SK-N-SH (cell line): ENCODE data around the gene CCNY. TPM values are rescaled to one million over a fixed set of nuclear protein-coding genes. Genes with fewer than 3 reads are reported as not detected.

Experiments used
- CTCF ChIA-PET: fragments of 300-600, 350-600 bp; formaldehyde crosslinking; extraction: SDS; loops from one replicate; lab custom pipeline; 2021; lab: Yijun Ruan, JAX
- POLR2A ChIA-PET: fragments of 350-600 bp; sonication (Branson Sonifier 250); formaldehyde crosslinking; extraction: SDS; loops from one replicate; lab custom pipeline; 2020; ENCODE audit warnings: antibody characterized with exemption, inconsistent platforms; lab: Yijun Ruan, JAX
- DNase-seq: peaks from one replicate; pipeline ENCODE4 v3.0.0; 2012
- H2AFZ ChIP-seq: fragments of 200-600 bp; sonication (generic); 2 replicates; pipeline ENCODE4 v1.8.1; 2016; ENCODE audit warnings: antibody characterized with exemption, mild to moderate bottlenecking, low read depth
- H3F3A ChIP-seq: fragments of 200-600 bp; sonication (generic); replicated peaks from 2 replicates; pipeline ENCODE3; 2016; ENCODE audit warnings: antibody characterized with exemption, mild to moderate bottlenecking; ENCODE audit not compliant: insufficient read depth
- H3K27ac ChIP-seq, 2 experiments: fragments of 200-500 bp in 1 of 2; fragments of 200-600 bp in 1 of 2; sonication (Bioruptor generic) in 1 of 2; sonication (generic), shearing (Covaris generic) in 1 of 2; 2 replicates each; pipeline versions ENCODE4 v1.5.1 to v1.6.1; 2014 to 2016; ENCODE audit warnings: low read depth in 2 of 2, inconsistent platforms in 1 of 2, low read length in 1 of 2, mild to moderate bottlenecking in 1 of 2, mixed read lengths in 1 of 2
- H3K27me3 ChIP-seq: fragments of 200-600 bp; sonication (generic), shearing (Covaris generic); 2 replicates; pipeline ENCODE4 v1.6.1; 2016; ENCODE audit warnings: mixed run types; ENCODE audit not compliant: insufficient read depth
- H3K36me3 ChIP-seq, 2 experiments: fragments of 200-500 bp in 1 of 2; fragments of 200-600 bp in 1 of 2; sonication (Bioruptor generic) in 1 of 2; sonication (generic) in 1 of 2; replicated peaks in 1 of 2; 2 replicates each; pipeline versions ENCODE3 to v1.5.1; 2014 to 2016; ENCODE audit warnings: low read length in 1 of 2, mild to moderate bottlenecking in 1 of 2; ENCODE audit not compliant: insufficient read depth in 2 of 2, control insufficient read depth in 1 of 2
- H3K4me1 ChIP-seq, 2 experiments: fragments of 200-500 bp in 1 of 2; fragments of 200-600 bp in 1 of 2; sonication (Bioruptor generic) in 1 of 2; sonication (generic), shearing (Covaris generic) in 1 of 2; 2 replicates each; pipeline versions ENCODE4 v1.5.1 to v1.6.1; 2014 to 2016; ENCODE audit warnings: low read depth in 1 of 2, low read length in 1 of 2, mixed run types in 1 of 2; ENCODE audit not compliant: insufficient read depth in 2 of 2, control insufficient read depth in 1 of 2
- H3K4me2 ChIP-seq: fragments of 200-600 bp; sonication (generic), shearing (Covaris generic); 2 replicates; pipeline ENCODE4 v1.6.1; 2017; ENCODE audit warnings: mixed run types
- H3K4me3 ChIP-seq, 2 experiments: fragments of 200-500 bp in 1 of 2; fragments of 200-600 bp in 1 of 2; sonication (Bioruptor generic) in 1 of 2; sonication (generic), shearing (Covaris generic) in 1 of 2; 2 replicates each; pipeline versions ENCODE4 v1.5.1 to v1.8.1; 2014 to 2016; ENCODE audit warnings: low read depth in 2 of 2, inconsistent platforms in 1 of 2, low read length in 1 of 2, mild to moderate bottlenecking in 1 of 2, mixed read lengths in 1 of 2, moderate library complexity in 1 of 2
- H3K79me2 ChIP-seq: fragments of 200-600 bp; sonication (generic); 2 replicates; pipeline ENCODE4 v1.8.1; 2017; ENCODE audit warnings: mild to moderate bottlenecking; ENCODE audit not compliant: insufficient read depth
- H3K9ac ChIP-seq: fragments of 200-600 bp; sonication (generic); 2 replicates; pipeline ENCODE4 v1.6.1; 2017; ENCODE audit warnings: mixed run types
- H3K9me2 ChIP-seq: fragments of 200-600 bp; sonication (generic); 2 replicates; pipeline ENCODE4 v1.6.1; 2017; ENCODE audit warnings: mixed run types
- H3K9me3 ChIP-seq: fragments of 200-600 bp; sonication (generic); 2 replicates; pipeline ENCODE4 v1.6.1; 2017; ENCODE audit warnings: mixed run types, mild to moderate bottlenecking, moderate library complexity
- H4K20me1 ChIP-seq: fragments of 200-600 bp; sonication (generic); 2 replicates; pipeline ENCODE4 v1.6.1; 2017; ENCODE audit warnings: mild to moderate bottlenecking, mixed run types; ENCODE audit not compliant: insufficient read depth
- FOSL2 ChIP-seq: IDR thresholded peaks from 2 replicates; pipeline ENCODE4 v1.4.0; 2012; ENCODE audit warnings: low read depth, mild to moderate bottlenecking, moderate library complexity, borderline replicate concordance
- FOXM1 ChIP-seq: IDR thresholded peaks from 2 replicates; pipeline ENCODE4 v1.4.0; 2012; ENCODE audit warnings: low read depth, mild to moderate bottlenecking
- GABPA ChIP-seq: IDR thresholded peaks from 2 replicates; pipeline ENCODE4 v1.4.0; 2012; ENCODE audit warnings: low read depth, mild to moderate bottlenecking
- GATA2 ChIP-seq: sonication (generic); formaldehyde crosslinking; IDR thresholded peaks from 2 replicates; pipeline ENCODE4 v1.5.0; 2020; ENCODE audit warnings: mild to moderate bottlenecking, missing genetic modification reagents
- JUND ChIP-seq: IDR thresholded peaks from 2 replicates; pipeline ENCODE4 v1.4.0; 2012
- MXI1 ChIP-seq: IDR thresholded peaks from 2 replicates; pipeline ENCODE4 v1.6.1; 2012; ENCODE audit warnings: mild to moderate bottlenecking, low read depth, low read length, improper control_type of control experiment
- NFIC ChIP-seq: IDR thresholded peaks from 2 replicates; pipeline ENCODE4 v1.4.0; 2012; ENCODE audit warnings: borderline replicate concordance
- NRF1 ChIP-seq: IDR thresholded peaks from 2 replicates; pipeline ENCODE4 v1.6.1; 2012; ENCODE audit warnings: low read depth, mild to moderate bottlenecking, low read length
- POLR2AphosphoS5 ChIP-seq: IDR thresholded peaks from 2 replicates; pipeline ENCODE4 v1.6.1; 2012; ENCODE audit warnings: low read depth, low read length
- RXRA ChIP-seq: IDR thresholded peaks from 2 replicates; pipeline ENCODE4 v1.4.0; 2012; ENCODE audit warnings: low read depth, mild to moderate bottlenecking, borderline replicate concordance
- SIN3A ChIP-seq: IDR thresholded peaks from 2 replicates; pipeline ENCODE4 v1.6.1; 2012; ENCODE audit warnings: low read depth, mild to moderate bottlenecking, low read length, moderate library complexity, borderline replicate concordance
- SMC3 ChIP-seq: IDR thresholded peaks from 2 replicates; pipeline ENCODE4 v1.6.1; 2012; ENCODE audit warnings: low read depth, low read length, improper control_type of control experiment
- TCF12 ChIP-seq: IDR thresholded peaks from 2 replicates; pipeline ENCODE4 v1.4.0; 2012
- TEAD4 ChIP-seq: IDR thresholded peaks from 2 replicates; pipeline ENCODE4 v1.4.0; 2012; ENCODE audit warnings: mild to moderate bottlenecking, borderline replicate concordance; ENCODE audit not compliant: insufficient read depth
- YY1 ChIP-seq: IDR thresholded peaks from 2 replicates; pipeline ENCODE4 v1.4.0; 2012; ENCODE audit warnings: low read depth, mild to moderate bottlenecking
- WGBS: methylation state at CpG from one replicate; pipeline ENCODE4 v1.1.6; 2017; ENCODE audit warnings: low lambda C conversion rate; 5-methylcytosine and 5-hydroxymethylcytosine counted together
- polyA plus RNA-seq, 3 experiments: library from polyadenylated mRNA; depleted of rRNA; stranded (reverse); fragments of >200 nt; gene quantifications; 2 replicates each; pipeline ENCODE4 v1.2.3, GENCODE V29; 2012
- TF ChIP-seq, protein P1 (sequence below): fragments of 200-600 bp; sonication (generic); IDR thresholded peaks from 2 replicates; pipeline ENCODE4 v1.6.1; 2017; ENCODE audit warnings: antibody characterized with exemption, mild to moderate bottlenecking, moderate library complexity
- TF ChIP-seq, protein P2 (sequence below): IDR thresholded peaks from 2 replicates; pipeline ENCODE4 v1.6.1; 2012; ENCODE audit warnings: mild to moderate bottlenecking, low read depth, low read length, moderate library complexity
- TF ChIP-seq, protein P3 (sequence below): IDR thresholded peaks from 2 replicates; pipeline ENCODE4; 2012
- TF ChIP-seq, protein P4 (sequence below): IDR thresholded peaks from 2 replicates; pipeline ENCODE4 v1.4.0; 2012; ENCODE audit warnings: low read depth, borderline replicate concordance
- TF ChIP-seq, protein P5 (sequence below): fragments of 150-350 bp; IDR thresholded peaks from 2 replicates; pipeline ENCODE4 v1.6.1; 2016; ENCODE audit warnings: mild to moderate bottlenecking, low read depth, low read length

Gene CCNY
- polyA plus RNA-seq, 1 of the 3 experiments (the other 2 are of a cell fraction) = 29.4 TPM

DNA sequence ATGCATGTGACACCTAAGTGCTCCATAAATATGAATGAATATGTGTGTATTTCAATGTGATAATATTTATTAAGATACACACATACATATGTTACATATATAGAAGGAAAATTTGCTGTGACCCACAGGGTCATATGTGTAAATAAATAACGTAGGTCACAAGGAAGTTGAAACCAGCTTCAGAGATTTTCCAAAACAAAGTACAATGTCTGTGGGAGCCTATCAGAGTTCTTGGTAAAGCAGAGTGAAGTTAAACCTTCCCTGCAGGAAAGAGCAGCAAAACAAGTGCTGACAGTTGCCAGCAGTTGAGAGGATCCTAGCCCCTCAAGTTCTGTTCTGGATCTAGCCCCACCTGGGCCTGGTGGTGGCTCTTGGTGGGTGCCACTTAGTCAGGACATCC lies 91.2 kb downstream of the CCNY start:
- WGBS = 100% methylated on average over 1 of the region's 1 CpG
- CTCF ChIA-PET = interaction anchor here (0.6 to 1.0 kb wide), 3 partner anchors 14 to 140 kb away, joined by 3 read pairs; no protein-coding TSS in a partner anchor

More for the DNA sequence above, 91.2 kb downstream of the CCNY start:
- TF ChIP-seq GABPA (no peak), POLR2AphosphoS5 (no peak), TCF12 (no peak), JUND (no peak), SMC3 (no peak), GATA2 (CRISPR knock-in tag) (no peak), FOXM1 (no peak), SIN3A (no peak), NFIC (no peak), RXRA (no peak), FOSL2 (no peak), TEAD4 (no peak), YY1 (no peak), NRF1 (no peak), MXI1 (no peak)
- TF ChIP-seq, protein P1, sequence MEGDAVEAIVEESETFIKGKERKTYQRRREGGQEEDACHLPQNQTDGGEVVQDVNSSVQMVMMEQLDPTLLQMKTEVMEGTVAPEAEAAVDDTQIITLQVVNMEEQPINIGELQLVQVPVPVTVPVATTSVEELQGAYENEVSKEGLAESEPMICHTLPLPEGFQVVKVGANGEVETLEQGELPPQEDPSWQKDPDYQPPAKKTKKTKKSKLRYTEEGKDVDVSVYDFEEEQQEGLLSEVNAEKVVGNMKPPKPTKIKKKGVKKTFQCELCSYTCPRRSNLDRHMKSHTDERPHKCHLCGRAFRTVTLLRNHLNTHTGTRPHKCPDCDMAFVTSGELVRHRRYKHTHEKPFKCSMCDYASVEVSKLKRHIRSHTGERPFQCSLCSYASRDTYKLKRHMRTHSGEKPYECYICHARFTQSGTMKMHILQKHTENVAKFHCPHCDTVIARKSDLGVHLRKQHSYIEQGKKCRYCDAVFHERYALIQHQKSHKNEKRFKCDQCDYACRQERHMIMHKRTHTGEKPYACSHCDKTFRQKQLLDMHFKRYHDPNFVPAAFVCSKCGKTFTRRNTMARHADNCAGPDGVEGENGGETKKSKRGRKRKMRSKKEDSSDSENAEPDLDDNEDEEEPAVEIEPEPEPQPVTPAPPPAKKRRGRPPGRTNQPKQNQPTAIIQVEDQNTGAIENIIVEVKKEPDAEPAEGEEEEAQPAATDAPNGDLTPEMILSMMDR = no peak
- TF ChIP-seq, protein P2, sequence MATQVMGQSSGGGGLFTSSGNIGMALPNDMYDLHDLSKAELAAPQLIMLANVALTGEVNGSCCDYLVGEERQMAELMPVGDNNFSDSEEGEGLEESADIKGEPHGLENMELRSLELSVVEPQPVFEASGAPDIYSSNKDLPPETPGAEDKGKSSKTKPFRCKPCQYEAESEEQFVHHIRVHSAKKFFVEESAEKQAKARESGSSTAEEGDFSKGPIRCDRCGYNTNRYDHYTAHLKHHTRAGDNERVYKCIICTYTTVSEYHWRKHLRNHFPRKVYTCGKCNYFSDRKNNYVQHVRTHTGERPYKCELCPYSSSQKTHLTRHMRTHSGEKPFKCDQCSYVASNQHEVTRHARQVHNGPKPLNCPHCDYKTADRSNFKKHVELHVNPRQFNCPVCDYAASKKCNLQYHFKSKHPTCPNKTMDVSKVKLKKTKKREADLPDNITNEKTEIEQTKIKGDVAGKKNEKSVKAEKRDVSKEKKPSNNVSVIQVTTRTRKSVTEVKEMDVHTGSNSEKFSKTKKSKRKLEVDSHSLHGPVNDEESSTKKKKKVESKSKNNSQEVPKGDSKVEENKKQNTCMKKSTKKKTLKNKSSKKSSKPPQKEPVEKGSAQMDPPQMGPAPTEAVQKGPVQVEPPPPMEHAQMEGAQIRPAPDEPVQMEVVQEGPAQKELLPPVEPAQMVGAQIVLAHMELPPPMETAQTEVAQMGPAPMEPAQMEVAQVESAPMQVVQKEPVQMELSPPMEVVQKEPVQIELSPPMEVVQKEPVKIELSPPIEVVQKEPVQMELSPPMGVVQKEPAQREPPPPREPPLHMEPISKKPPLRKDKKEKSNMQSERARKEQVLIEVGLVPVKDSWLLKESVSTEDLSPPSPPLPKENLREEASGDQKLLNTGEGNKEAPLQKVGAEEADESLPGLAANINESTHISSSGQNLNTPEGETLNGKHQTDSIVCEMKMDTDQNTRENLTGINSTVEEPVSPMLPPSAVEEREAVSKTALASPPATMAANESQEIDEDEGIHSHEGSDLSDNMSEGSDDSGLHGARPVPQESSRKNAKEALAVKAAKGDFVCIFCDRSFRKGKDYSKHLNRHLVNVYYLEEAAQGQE = no peak
- TF ChIP-seq, protein P3, sequence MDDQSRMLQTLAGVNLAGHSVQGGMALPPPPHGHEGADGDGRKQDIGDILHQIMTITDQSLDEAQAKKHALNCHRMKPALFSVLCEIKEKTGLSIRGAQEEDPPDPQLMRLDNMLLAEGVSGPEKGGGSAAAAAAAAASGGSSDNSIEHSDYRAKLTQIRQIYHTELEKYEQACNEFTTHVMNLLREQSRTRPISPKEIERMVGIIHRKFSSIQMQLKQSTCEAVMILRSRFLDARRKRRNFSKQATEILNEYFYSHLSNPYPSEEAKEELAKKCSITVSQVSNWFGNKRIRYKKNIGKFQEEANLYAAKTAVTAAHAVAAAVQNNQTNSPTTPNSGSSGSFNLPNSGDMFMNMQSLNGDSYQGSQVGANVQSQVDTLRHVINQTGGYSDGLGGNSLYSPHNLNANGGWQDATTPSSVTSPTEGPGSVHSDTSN = no peak
- TF ChIP-seq, protein P4, sequence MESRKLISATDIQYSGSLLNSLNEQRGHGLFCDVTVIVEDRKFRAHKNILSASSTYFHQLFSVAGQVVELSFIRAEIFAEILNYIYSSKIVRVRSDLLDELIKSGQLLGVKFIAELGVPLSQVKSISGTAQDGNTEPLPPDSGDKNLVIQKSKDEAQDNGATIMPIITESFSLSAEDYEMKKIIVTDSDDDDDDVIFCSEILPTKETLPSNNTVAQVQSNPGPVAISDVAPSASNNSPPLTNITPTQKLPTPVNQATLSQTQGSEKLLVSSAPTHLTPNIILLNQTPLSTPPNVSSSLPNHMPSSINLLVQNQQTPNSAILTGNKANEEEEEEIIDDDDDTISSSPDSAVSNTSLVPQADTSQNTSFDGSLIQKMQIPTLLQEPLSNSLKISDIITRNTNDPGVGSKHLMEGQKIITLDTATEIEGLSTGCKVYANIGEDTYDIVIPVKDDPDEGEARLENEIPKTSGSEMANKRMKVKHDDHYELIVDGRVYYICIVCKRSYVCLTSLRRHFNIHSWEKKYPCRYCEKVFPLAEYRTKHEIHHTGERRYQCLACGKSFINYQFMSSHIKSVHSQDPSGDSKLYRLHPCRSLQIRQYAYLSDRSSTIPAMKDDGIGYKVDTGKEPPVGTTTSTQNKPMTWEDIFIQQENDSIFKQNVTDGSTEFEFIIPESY = no peak
- TF ChIP-seq, protein P5, sequence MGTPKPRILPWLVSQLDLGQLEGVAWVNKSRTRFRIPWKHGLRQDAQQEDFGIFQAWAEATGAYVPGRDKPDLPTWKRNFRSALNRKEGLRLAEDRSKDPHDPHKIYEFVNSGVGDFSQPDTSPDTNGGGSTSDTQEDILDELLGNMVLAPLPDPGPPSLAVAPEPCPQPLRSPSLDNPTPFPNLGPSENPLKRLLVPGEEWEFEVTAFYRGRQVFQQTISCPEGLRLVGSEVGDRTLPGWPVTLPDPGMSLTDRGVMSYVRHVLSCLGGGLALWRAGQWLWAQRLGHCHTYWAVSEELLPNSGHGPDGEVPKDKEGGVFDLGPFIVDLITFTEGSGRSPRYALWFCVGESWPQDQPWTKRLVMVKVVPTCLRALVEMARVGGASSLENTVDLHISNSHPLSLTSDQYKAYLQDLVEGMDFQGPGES = no peak
- TF ChIP-seq, all 33 proteins: peak for 0
- POLR2A ChIA-PET = no interaction called here
- no peak overlapping the region for H2AFZ ChIP-seq
- H3K36me3 ChIP-seq = no peaks in the 10 kb centered on the region
- H3K9me2 ChIP-seq = no peaks in the 10 kb centered on the region
- H3K9me3 ChIP-seq = no peaks in the 10 kb centered on the region
- H3K4me3 ChIP-seq = no peak overlapping the region
- H3F3A ChIP-seq = peaks cover 7% of the 10 kb centered on the region
- H3K27me3 ChIP-seq = no peaks in the 10 kb centered on the region
- H3K27ac ChIP-seq = no peak overlapping the region
- H3K79me2 ChIP-seq = peaks cover 95% of the 10 kb centered on the region
- H4K20me1 ChIP-seq = peaks cover 33% of the 10 kb centered on the region
- H3K4me2 ChIP-seq = no peak overlapping the region
- no peak overlapping the region for H3K9ac ChIP-seq
- H3K4me1 ChIP-seq = peaks cover 14 to 16% of the 10 kb centered on the region in 2 experiments; a peak in 3 of 4 replicates
- no peak for DNase-seq
